Panc1 (cell line): ENCODE results near the gene EIF4G3. TPM values are rescaled to one million over a fixed set of nuclear protein-coding genes. Genes with fewer than 3 reads are reported as not detected.

Experiments used
- ATAC-seq: fragments of 200-7000 bp; cut with Tn5 transposase; 2 replicates; pipeline ENCODE4 v1.9.1; 2020; ENCODE audit warnings: mild to moderate bottlenecking, moderate library complexity
- BruUV-seq: library from RNA; stranded (reverse); fragments of 400-500 nt; replicated peaks from 2 replicates; lab custom pipeline; 2021; lab: Mats Ljungman, UMichigan
- CTCF ChIA-PET: fragments of 300-600 bp; sonication (Branson Sonifier 250); formaldehyde crosslinking; loops from one replicate; lab custom pipeline; 2022; ENCODE audit warnings: antibody characterized with exemption; lab: Charles Lee
- POLR2A ChIA-PET: fragments of 300-600 bp; sonication (Branson Sonifier 250); formaldehyde crosslinking; loops from one replicate; lab custom pipeline; 2022; ENCODE audit warnings: antibody characterized with exemption; lab: Charles Lee
- DNase-seq: peaks from one replicate; pipeline ENCODE4 v3.0.0-alpha.2; 2010; ENCODE audit warnings: low read depth, low spot score
- H3K27ac ChIP-seq: 2 replicates; pipeline ENCODE4 v1.5.1; 2011; ENCODE audit warnings: mild to moderate bottlenecking, low read length, inconsistent platforms
- H3K27me3 ChIP-seq: fragments of 200-500 bp; sonication (Bioruptor generic); 2 replicates; pipeline ENCODE4 v1.6.0; 2014; ENCODE audit warnings: low read length, inconsistent platforms; ENCODE audit not compliant: control insufficient read depth, insufficient read depth
- H3K36me3 ChIP-seq: fragments of 200-500 bp; sonication (Bioruptor generic); 2 replicates; pipeline ENCODE4 v1.5.1; 2014; ENCODE audit warnings: inconsistent platforms, mild to moderate bottlenecking, low read length, moderate library complexity; ENCODE audit not compliant: control insufficient read depth, insufficient read depth
- H3K4me1 ChIP-seq: 2 replicates; pipeline ENCODE4 v1.5.1; 2011; ENCODE audit warnings: inconsistent platforms, mild to moderate bottlenecking, low read length, moderate library complexity; ENCODE audit not compliant: control insufficient read depth, insufficient read depth
- H3K4me3 ChIP-seq, 2 experiments: 2 replicates each; pipeline ENCODE4 v1.5.1; 2011 to 2012; ENCODE audit warnings: low read depth in 2 of 2, low read length in 2 of 2, mild to moderate bottlenecking in 2 of 2, inconsistent platforms in 1 of 2, moderate library complexity in 1 of 2
- H3K9me3 ChIP-seq: fragments of 200-500 bp; sonication (Bioruptor generic); 2 replicates; pipeline ENCODE4 v1.5.1; 2014; ENCODE audit warnings: low read depth, mild to moderate bottlenecking, inconsistent platforms, low read length, moderate library complexity; ENCODE audit not compliant: control insufficient read depth, insufficient read depth
- POLR2AphosphoS5 ChIP-seq: IDR thresholded peaks from 2 replicates; pipeline ENCODE4 v1.6.1; 2012; ENCODE audit warnings: mild to moderate bottlenecking, low read depth, low read length, moderate library complexity
- SIN3A ChIP-seq: IDR thresholded peaks from 2 replicates; pipeline ENCODE4 v1.6.1; 2012; ENCODE audit warnings: low read depth, mild to moderate bottlenecking, low read length, moderate library complexity, borderline replicate concordance; ENCODE audit not compliant: insufficient read depth
- TCF7L2 ChIP-seq: IDR thresholded peaks from 2 replicates; pipeline ENCODE4 v1.6.1; 2011; ENCODE audit warnings: mild to moderate bottlenecking, low read depth, low read length, inconsistent platforms
- in situ Hi-C: cut with HindIII; loops from 2 replicates; pipeline ENCODE4 v1.10.0; 2016; ENCODE audit warnings: low sequenced_read_pairs, low pct_unique_long_range_greater_than_20kb
- intact Hi-C: fragments of 100-400 bp; cut with micrococcal nuclease; formaldehyde crosslinking; loops from one replicate; pipeline ENCODE4 v1.10.0; 2022; ENCODE audit not compliant: unreplicated experiment
- total RNA-seq: library from RNA; stranded (reverse); gene quantifications from one replicate; pipeline ENCODE4 v1.2.1, GENCODE V29; 2021; ENCODE audit not compliant: unreplicated experiment
- TF ChIP-seq, protein P1 (sequence below), 2 experiments: IDR thresholded peaks; 2 replicates each; pipeline ENCODE4 v1.6.1; 2011 to 2012; ENCODE audit warnings: low read depth in 2 of 2, control low read depth in 1 of 2, low read length in 1 of 2, mild to moderate bottlenecking in 1 of 2, moderate library complexity in 1 of 2; ENCODE audit not compliant: insufficient read depth in 1 of 2
- TF ChIP-seq, protein P2 (sequence below): fragments of 450-650 bp; IDR thresholded peaks from 2 replicates; pipeline ENCODE4 v1.5.1; 2017; ENCODE audit warnings: mild to moderate bottlenecking

The EIF4G3 gene
- total RNA-seq, 1 experiment from 2014 or later: 78.6 TPM

DNA sequence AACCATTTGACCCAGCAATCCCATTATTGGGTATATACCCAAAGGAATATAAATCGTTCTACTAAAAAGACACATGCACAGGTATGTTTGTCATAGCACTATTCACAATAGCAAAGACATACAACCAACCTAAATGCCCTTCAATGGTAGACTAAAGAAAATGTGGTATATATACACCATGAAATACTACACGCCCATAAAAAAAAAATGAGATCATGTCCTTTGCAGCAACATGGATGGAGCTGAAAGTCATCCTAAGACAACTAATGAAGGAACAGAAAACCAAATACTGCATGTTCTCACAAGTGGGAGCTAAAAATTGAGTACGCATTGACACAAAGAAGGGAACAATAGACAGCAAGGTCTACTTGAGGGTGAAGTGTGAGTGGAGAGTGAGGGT lies 72.0 kb downstream of the EIF4G3 start:
- H3K27me3 ChIP-seq: no peaks in the 10 kb centered on the region
- no peaks in the 10 kb centered on the region for H3K36me3 ChIP-seq
- H3K4me3 ChIP-seq: no peak overlapping the region
- ChIA-PET POLR2A (no interaction called here), CTCF (no interaction called here)
- no peak for DNase-seq
- intact Hi-C loops: no loop called here
- TF ChIP-seq, protein P1, sequence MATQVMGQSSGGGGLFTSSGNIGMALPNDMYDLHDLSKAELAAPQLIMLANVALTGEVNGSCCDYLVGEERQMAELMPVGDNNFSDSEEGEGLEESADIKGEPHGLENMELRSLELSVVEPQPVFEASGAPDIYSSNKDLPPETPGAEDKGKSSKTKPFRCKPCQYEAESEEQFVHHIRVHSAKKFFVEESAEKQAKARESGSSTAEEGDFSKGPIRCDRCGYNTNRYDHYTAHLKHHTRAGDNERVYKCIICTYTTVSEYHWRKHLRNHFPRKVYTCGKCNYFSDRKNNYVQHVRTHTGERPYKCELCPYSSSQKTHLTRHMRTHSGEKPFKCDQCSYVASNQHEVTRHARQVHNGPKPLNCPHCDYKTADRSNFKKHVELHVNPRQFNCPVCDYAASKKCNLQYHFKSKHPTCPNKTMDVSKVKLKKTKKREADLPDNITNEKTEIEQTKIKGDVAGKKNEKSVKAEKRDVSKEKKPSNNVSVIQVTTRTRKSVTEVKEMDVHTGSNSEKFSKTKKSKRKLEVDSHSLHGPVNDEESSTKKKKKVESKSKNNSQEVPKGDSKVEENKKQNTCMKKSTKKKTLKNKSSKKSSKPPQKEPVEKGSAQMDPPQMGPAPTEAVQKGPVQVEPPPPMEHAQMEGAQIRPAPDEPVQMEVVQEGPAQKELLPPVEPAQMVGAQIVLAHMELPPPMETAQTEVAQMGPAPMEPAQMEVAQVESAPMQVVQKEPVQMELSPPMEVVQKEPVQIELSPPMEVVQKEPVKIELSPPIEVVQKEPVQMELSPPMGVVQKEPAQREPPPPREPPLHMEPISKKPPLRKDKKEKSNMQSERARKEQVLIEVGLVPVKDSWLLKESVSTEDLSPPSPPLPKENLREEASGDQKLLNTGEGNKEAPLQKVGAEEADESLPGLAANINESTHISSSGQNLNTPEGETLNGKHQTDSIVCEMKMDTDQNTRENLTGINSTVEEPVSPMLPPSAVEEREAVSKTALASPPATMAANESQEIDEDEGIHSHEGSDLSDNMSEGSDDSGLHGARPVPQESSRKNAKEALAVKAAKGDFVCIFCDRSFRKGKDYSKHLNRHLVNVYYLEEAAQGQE (IDR thresholded peaks at IDR 0.05; ENCODE audit: insufficient read depth in 1 of 2, low read depth in 2 of 2, low read length in 1 of 2): no peak
- no peak for TF ChIP-seq TCF7L2
- TF ChIP-seq, protein P2, sequence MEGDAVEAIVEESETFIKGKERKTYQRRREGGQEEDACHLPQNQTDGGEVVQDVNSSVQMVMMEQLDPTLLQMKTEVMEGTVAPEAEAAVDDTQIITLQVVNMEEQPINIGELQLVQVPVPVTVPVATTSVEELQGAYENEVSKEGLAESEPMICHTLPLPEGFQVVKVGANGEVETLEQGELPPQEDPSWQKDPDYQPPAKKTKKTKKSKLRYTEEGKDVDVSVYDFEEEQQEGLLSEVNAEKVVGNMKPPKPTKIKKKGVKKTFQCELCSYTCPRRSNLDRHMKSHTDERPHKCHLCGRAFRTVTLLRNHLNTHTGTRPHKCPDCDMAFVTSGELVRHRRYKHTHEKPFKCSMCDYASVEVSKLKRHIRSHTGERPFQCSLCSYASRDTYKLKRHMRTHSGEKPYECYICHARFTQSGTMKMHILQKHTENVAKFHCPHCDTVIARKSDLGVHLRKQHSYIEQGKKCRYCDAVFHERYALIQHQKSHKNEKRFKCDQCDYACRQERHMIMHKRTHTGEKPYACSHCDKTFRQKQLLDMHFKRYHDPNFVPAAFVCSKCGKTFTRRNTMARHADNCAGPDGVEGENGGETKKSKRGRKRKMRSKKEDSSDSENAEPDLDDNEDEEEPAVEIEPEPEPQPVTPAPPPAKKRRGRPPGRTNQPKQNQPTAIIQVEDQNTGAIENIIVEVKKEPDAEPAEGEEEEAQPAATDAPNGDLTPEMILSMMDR: no peak
- no peak for TF ChIP-seq POLR2AphosphoS5
- TF ChIP-seq SIN3A: no peak
- no peaks in the 10 kb centered on the region for H3K9me3 ChIP-seq
- BruUV-seq: no TSS peak
- no peak overlapping the region for H3K27ac ChIP-seq
- no peak for ATAC-seq
- no peaks in the 10 kb centered on the region for H3K4me1 ChIP-seq
- in situ Hi-C loops: no loop called here

DNA sequence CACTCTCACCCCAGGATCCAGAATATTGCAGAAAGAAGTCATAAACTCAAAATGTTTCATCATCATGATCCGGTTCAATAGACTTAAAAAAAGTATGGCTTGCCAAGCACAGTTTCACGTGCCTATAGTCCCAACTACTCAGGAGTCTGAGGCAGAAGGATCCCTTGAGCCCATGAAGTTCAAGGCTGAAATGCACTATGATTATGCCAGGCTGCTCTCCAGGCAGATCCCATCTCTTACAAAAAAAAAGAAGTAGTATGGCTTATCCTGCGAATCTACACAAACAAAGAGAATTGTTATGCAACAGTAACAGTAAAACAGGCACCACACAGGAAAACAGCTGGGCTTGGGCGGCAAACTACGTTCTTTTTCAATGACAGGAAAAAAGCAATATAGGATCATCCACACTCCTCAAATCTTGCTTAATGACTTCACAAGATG lies 76.2 kb downstream of the EIF4G3 start:
- CTCF ChIA-PET: no interaction called here
- ATAC-seq (no peak), DNase-seq (no peak)
- POLR2A ChIA-PET: no interaction called here
- no peaks in the 10 kb centered on the region for H3K9me3 ChIP-seq
- no peaks in the 10 kb centered on the region for H3K27me3 ChIP-seq
- in situ Hi-C loops (no loop called here), intact Hi-C loops (no loop called here)
- no peak overlapping the region for H3K4me3 ChIP-seq
- no peak for TF ChIP-seq POLR2AphosphoS5
- TF ChIP-seq TCF7L2: no peak
- TF ChIP-seq, protein P1 (IDR thresholded peaks at IDR 0.05; ENCODE audit: insufficient read depth in 1 of 2, low read depth in 2 of 2, low read length in 1 of 2): no peak
- no peak for TF ChIP-seq SIN3A
- TF ChIP-seq, protein P2: no peak
- H3K4me1 ChIP-seq: no peaks in the 10 kb centered on the region
- H3K27ac ChIP-seq: no peak overlapping the region
- no TSS peak for BruUV-seq
- no peaks in the 10 kb centered on the region for H3K36me3 ChIP-seq
